ENCODE results near the gene FRMD3. TPM values are rescaled to one million over a fixed set of nuclear protein-coding genes. Genes with fewer than 3 reads are reported as not detected.
A peak's percentile ranks its signal among the peaks of the same experiment; 100 is the strongest.

The FRMD3 gene
- total and polyA plus RNA-seq, 11 donors = 28.9 to 195 (median 82.4) TPM

DNA sequence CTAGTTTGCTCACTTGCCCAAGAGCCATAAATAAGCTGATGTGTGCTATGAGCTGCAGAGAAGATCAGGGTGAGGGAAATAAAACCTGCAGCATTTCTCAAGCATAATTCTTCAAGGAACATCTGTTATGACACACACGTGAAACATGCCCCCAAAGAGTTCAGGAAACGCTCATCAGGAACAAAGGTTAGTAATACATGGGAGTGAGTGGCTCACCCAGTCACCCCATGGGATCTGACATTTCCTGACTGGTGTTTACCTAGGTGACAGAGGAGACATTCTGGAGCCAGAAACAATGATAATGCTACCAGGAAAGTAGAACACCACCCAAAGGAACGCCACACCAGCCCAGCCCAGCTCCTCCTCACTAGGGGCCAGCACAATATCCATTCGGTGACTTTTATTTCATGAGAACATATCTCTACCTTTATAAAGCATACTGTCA lies 66.0 kb downstream of the FRMD3 start:
- peak overlapping the region in 1 of 12 donors; percentile 44 for H3K4me3 ChIP-seq
- DNase-seq = peak in 3 of 5 donors; percentile 29 to 56 (median 39)
- H3K4me1 ChIP-seq = peaks cover 3 to 64% (median 35%) of the 10 kb centered on the region in 12 donors
- peak overlapping the region; percentile 62 to 88 (median 77) for H3K27ac ChIP-seq
- no peaks in the 10 kb centered on the region for H3K36me3 ChIP-seq
- H3K9me3 ChIP-seq = no peaks in the 10 kb centered on the region
- ATAC-seq = peak; percentile 48 to 81 (median 76)
- WGBS, 4 donors = 57 to 73% (median 63%) methylated on average over 4 of the region's 4 CpGs
- TF ChIP-seq CTCF (IDR thresholded peaks at IDR 0.05) (no peak), POLR2A (IDR thresholded peaks at IDR 0.05) (no peak)
- H3K27me3 ChIP-seq = no peaks in the 10 kb centered on the region
- intact Hi-C loops (cut with DNase I) = loop anchor here in 5 of 10 donors (2.0 to 10.0 kb wide), 5 partner anchors 40 to 137 kb away; partner anchors contain the start of gene FRMD3 (in 4 of the 5)

DNA sequence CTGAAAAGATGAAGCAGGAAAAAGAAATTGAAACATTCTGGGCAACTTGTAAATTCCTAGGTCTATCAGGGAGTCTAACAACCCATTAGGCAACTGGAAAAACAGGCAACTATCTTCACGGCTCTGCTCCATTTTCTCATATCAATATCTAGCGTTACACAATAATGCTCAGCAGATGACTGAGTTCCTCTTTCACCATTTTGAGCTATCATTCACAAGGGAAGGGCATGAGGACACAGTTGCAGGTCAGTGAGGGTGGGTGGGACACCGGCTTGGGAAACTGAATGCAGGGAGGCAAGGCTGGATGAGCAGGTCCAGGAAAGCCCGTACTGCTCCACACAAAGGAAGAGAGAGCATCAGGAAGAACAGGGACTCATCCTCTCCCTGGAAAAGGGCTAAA lies 67.0 kb downstream of the FRMD3 start:
- intact Hi-C loops (cut with DNase I) = loop anchor here in 5 of 10 donors (5.0 to 10.0 kb wide), 4 partner anchors 39 to 136 kb away; partner anchors contain the start of gene FRMD3 (in 3 of the 5)
- ATAC-seq = peak in 1 of 4 donors; percentile 44
- peak overlapping the region; percentile 37 to 88 (median 77) for H3K27ac ChIP-seq
- no peak for DNase-seq
- H3K9me3 ChIP-seq = no peaks in the 10 kb centered on the region
- H3K4me1 ChIP-seq = peaks cover 3 to 72% (median 40%) of the 10 kb centered on the region in 12 donors
- TF ChIP-seq POLR2A (IDR thresholded peaks at IDR 0.05) (no peak), CTCF (IDR thresholded peaks at IDR 0.05) (no peak)
- 77 to 84% (median 80%) methylated on average over 4 of the region's 4 CpGs for WGBS, 4 donors
- no peaks in the 10 kb centered on the region for H3K27me3 ChIP-seq
- H3K36me3 ChIP-seq = no peaks in the 10 kb centered on the region
- H3K4me3 ChIP-seq = peak overlapping the region in 1 of 12 donors; percentile 1

DNA sequence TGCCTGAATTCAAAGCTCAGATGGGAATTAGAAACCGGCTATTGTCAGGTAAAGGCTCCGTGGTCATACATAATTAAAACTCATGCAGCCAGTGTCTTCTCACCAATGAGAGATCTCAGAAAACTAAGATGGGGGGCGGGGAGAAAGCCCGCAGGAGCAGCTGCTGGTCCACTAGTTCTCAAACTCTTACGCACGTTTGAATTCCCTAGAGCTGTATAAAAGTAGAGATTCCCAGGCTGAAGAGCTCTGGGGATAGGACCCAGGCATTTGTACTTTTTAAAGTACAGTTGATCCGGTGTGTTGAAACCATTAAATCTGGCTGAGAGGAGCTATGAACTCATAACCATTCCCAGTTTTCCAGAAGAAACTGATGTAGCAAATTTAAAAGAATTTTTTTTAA lies 68.5 kb downstream of the FRMD3 start:
- Histone ChIP-seq H3K27ac (peak overlapping the region in 11 of 12 donors; percentile 62 to 88 (median 78)), H3K9me3 (no peaks in the 10 kb centered on the region), H3K4me1 (peaks cover 3 to 81% (median 40%) of the 10 kb centered on the region in 12 donors), H3K27me3 (no peaks in the 10 kb centered on the region), H3K4me3 (no peak overlapping the region), H3K36me3 (no peaks in the 10 kb centered on the region)
- WGBS, 4 donors = 73 to 82% (median 77%) methylated on average over 7 of the region's 7 CpGs
- intact Hi-C loops (cut with DNase I) = loop anchor here in 6 of 10 donors (5.0 to 10.0 kb wide), 4 partner anchors 37 to 135 kb away; partner anchors contain the start of gene FRMD3 (in 4 of the 6)
- DNase-seq (peak in 4 of 5 donors; percentile 48 to 63 (median 55)), ATAC-seq (peak; percentile 43 to 77 (median 64))
- TF ChIP-seq CTCF (IDR thresholded peaks at IDR 0.05) (no peak), POLR2A (IDR thresholded peaks at IDR 0.05) (no peak)

DNA sequence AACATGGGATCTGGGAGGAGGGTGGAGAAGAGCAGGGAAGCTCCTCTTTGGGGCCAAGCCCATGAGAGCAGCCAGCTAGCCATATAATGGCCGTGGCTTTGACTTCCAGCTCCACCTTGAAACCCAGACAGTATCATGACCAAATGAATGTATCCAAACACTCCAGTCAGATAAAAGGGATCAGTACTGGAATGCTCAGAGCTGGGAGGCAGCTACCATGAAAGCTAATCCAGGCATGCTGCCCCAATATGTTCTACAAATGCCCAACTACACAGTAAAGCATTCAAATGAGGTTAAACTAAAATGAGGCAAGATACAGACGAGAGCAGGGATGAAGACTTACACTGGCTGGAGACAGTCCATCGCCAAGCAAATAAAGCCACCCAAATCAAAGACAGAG lies 69.4 kb downstream of the FRMD3 start:
- no peaks in the 10 kb centered on the region for H3K9me3 ChIP-seq
- no peaks in the 10 kb centered on the region for H3K36me3 ChIP-seq
- H3K4me1 ChIP-seq = peaks cover 2 to 72% (median 35%) of the 10 kb centered on the region in 12 donors
- no peak overlapping the region for H3K4me3 ChIP-seq
- intact Hi-C loops (cut with DNase I) = loop anchor here in 1 of 10 donors (5.0 kb wide), 1 partner anchor 68 kb away; the partner anchor contains the start of gene FRMD3
- H3K27ac ChIP-seq = peak overlapping the region in 11 of 12 donors; percentile 18 to 66 (median 47)
- no peaks in the 10 kb centered on the region for H3K27me3 ChIP-seq
- TF ChIP-seq POLR2A (IDR thresholded peaks at IDR 0.05) (no peak), CTCF (IDR thresholded peaks at IDR 0.05) (no peak)
- WGBS, 4 donors = 85 to 92% (median 89%) methylated on average over 3 of the region's 3 CpGs
- no peak for ATAC-seq
- DNase-seq = no peak
